DOHH2 (cell line): ENCODE data around the gene TOMT.

ENCODE experiments used
- H3F3A ChIP-seq: fragments of 200-600 bp; sonication (generic), shearing (Covaris generic); 2 replicates; pipeline ENCODE4 v1.6.0; 2016; ENCODE audit warnings: antibody characterized with exemption, mild to moderate bottlenecking; ENCODE audit not compliant: control insufficient read depth, insufficient read depth
- H3K27ac ChIP-seq: fragments of 200-600 bp; sonication (generic); 2 replicates; pipeline ENCODE4 v1.5.1; 2014; ENCODE audit warnings: low read depth, mild to moderate bottlenecking, low read length, moderate library complexity
- H3K27me3 ChIP-seq: fragments of 200-600 bp; sonication (generic); 2 replicates; pipeline ENCODE4 v1.6.1; 2014; ENCODE audit warnings: mild to moderate bottlenecking, low read length, mixed read lengths; ENCODE audit not compliant: control insufficient read depth
- H3K36me3 ChIP-seq: fragments of 200-600 bp; sonication (generic); 2 replicates; pipeline ENCODE4 v1.6.1; 2014; ENCODE audit warnings: mild to moderate bottlenecking, low read length, moderate library complexity, mixed read lengths; ENCODE audit not compliant: control insufficient read depth
- H3K4me1 ChIP-seq: fragments of 200-600 bp; sonication (generic); 2 replicates; pipeline ENCODE4 v1.6.1; 2014; ENCODE audit warnings: mild to moderate bottlenecking, low read length, mixed read lengths; ENCODE audit not compliant: control insufficient read depth
- H3K4me2 ChIP-seq: fragments of 200-600 bp; sonication (generic); 2 replicates; pipeline ENCODE4 v1.6.0; 2014; ENCODE audit warnings: mild to moderate bottlenecking, low read length, moderate library complexity
- H3K4me3 ChIP-seq: fragments of 200-600 bp; sonication (generic); 2 replicates; pipeline ENCODE4 v1.5.1; 2014; ENCODE audit warnings: mild to moderate bottlenecking, low read length, mixed read lengths
- H3K79me2 ChIP-seq: fragments of 200-600 bp; sonication (generic); 2 replicates; pipeline ENCODE4 v1.6.1; 2014; ENCODE audit warnings: mild to moderate bottlenecking, low read length, mixed read lengths; ENCODE audit not compliant: control insufficient read depth
- H3K9me2 ChIP-seq: fragments of 200-600 bp; sonication (generic); replicated peaks from 2 replicates; pipeline ENCODE4 v1.6.1; 2014; ENCODE audit warnings: mild to moderate bottlenecking, low read length, mixed read lengths; ENCODE audit not compliant: control insufficient read depth
- H3K9me3 ChIP-seq: fragments of 200-600 bp; sonication (generic); 2 replicates; pipeline ENCODE4 v1.6.1; 2014; ENCODE audit warnings: antibody characterized with exemption, low read length, mixed read lengths; ENCODE audit not compliant: control insufficient read depth, insufficient read depth
- H4K20me1 ChIP-seq: fragments of 200-600 bp; sonication (generic); 2 replicates; pipeline ENCODE4 v1.6.0; 2014; ENCODE audit warnings: low read depth, mild to moderate bottlenecking, antibody characterized with exemption, low read length, moderate library complexity; ENCODE audit not compliant: control insufficient read depth, insufficient read depth
- EZH2phosphoT487 ChIP-seq: fragments of 200-600 bp; sonication (generic); IDR thresholded peaks from 2 replicates; pipeline ENCODE4 v1.6.1; 2017; ENCODE audit warnings: borderline replicate concordance, mild to moderate bottlenecking, antibody characterized with exemption, low read length, moderate library complexity, mixed read lengths
- TF ChIP-seq, protein P1 (sequence below): fragments of 200-600 bp; sonication (generic); IDR thresholded peaks from one replicate; pipeline ENCODE4 v1.5.1; 2014; ENCODE audit warnings: antibody characterized with exemption, mild to moderate bottlenecking, low read depth, low read length; ENCODE audit not compliant: poor library complexity, severe bottlenecking

TOMT gene, protein sequence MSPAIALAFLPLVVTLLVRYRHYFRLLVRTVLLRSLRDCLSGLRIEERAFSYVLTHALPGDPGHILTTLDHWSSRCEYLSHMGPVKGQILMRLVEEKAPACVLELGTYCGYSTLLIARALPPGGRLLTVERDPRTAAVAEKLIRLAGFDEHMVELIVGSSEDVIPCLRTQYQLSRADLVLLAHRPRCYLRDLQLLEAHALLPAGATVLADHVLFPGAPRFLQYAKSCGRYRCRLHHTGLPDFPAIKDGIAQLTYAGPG

DNA sequence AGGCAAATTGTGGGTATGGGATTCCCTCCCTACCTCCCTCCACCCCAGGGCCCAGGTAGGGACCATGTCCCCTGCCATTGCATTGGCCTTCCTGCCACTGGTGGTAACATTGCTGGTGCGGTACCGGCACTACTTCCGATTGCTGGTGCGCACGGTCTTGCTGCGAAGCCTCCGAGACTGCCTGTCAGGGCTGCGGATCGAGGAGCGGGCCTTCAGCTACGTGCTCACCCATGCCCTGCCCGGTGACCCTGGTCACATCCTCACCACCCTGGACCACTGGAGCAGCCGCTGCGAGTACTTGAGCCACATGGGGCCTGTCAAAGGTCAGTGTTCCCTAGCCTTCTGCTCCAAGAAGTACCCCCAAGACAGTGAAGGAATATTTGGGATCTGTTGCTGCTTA is at the start of gene TOMT:
Gene TOMT (plus strand): TSS at position 37 of the 400 bp plus-strand sequence. CDS start 28 bp downstream, at position 65.
- Histone ChIP-seq H3F3A (peaks cover 5% of the 10 kb centered on the region; the same call in 1 of the 2 replicates), H3K9me2 (no peaks in the 10 kb centered on the region), H3K79me2 (peaks cover 22% of the 10 kb centered on the region), H3K36me3 (peaks cover 37% of the 10 kb centered on the region), H3K27ac (no peak within 1 kb of the TSS), H3K4me1 (peaks cover 23% of the 10 kb centered on the region), H3K4me2 (no peak within 1 kb of the TSS), H3K9me3 (no peaks in the 10 kb centered on the region), H3K27me3 (no peaks in the 10 kb centered on the region), H3K4me3 (no peak within 1 kb of the TSS), H4K20me1 (no peaks in the 10 kb centered on the region)
- TF ChIP-seq EZH2phosphoT487, result no peak
- TF ChIP-seq, protein P1, sequence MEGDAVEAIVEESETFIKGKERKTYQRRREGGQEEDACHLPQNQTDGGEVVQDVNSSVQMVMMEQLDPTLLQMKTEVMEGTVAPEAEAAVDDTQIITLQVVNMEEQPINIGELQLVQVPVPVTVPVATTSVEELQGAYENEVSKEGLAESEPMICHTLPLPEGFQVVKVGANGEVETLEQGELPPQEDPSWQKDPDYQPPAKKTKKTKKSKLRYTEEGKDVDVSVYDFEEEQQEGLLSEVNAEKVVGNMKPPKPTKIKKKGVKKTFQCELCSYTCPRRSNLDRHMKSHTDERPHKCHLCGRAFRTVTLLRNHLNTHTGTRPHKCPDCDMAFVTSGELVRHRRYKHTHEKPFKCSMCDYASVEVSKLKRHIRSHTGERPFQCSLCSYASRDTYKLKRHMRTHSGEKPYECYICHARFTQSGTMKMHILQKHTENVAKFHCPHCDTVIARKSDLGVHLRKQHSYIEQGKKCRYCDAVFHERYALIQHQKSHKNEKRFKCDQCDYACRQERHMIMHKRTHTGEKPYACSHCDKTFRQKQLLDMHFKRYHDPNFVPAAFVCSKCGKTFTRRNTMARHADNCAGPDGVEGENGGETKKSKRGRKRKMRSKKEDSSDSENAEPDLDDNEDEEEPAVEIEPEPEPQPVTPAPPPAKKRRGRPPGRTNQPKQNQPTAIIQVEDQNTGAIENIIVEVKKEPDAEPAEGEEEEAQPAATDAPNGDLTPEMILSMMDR, result no peak

DNA sequence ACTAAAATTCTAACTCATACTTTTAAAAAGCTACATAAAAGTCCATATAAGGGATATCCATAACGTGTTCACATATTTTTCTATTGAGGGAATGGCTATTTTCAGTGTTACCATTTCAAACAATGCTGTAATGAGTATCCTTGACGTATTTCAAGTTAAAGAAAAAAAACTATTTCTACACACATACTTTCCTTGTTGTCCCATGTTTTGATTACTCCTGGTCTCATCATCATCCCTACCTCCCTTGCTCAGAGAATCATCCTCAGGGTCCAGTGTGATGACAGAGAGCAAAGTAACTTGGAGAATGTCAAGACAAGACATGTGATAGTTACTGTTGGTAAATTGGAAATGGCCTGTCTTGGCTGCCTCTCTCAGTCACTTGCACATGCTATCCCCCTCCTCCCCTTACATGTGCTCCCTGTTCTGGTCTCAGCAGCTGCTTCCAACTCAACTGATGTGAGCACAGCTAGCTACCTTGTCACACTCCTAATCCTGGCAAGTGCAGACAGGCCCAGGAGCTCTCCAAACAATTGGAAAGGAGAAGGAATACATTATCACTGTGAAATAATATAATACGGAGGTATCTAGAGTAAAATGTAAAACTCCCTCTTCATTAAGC is 47.2 kb upstream of the TOMT start:
- Histone ChIP-seq H3K27me3 (no peaks in the 10 kb centered on the region), H3K36me3 (peaks cover 40% of the 10 kb centered on the region), H3K4me2 (no peak overlapping the region), H3K9me3 (no peaks in the 10 kb centered on the region), H3K27ac (no peak overlapping the region), H3K9me2 (no peaks in the 10 kb centered on the region), H3F3A (no peaks in the 10 kb centered on the region; the same call in 1 of the 2 replicates), H3K4me1 (peaks cover 14% of the 10 kb centered on the region), H3K79me2 (peaks cover 61% of the 10 kb centered on the region), H3K4me3 (no peak overlapping the region), H4K20me1 (no peaks in the 10 kb centered on the region)
- TF ChIP-seq, protein P1, result no peak
- TF ChIP-seq EZH2phosphoT487, result no peak

DNA sequence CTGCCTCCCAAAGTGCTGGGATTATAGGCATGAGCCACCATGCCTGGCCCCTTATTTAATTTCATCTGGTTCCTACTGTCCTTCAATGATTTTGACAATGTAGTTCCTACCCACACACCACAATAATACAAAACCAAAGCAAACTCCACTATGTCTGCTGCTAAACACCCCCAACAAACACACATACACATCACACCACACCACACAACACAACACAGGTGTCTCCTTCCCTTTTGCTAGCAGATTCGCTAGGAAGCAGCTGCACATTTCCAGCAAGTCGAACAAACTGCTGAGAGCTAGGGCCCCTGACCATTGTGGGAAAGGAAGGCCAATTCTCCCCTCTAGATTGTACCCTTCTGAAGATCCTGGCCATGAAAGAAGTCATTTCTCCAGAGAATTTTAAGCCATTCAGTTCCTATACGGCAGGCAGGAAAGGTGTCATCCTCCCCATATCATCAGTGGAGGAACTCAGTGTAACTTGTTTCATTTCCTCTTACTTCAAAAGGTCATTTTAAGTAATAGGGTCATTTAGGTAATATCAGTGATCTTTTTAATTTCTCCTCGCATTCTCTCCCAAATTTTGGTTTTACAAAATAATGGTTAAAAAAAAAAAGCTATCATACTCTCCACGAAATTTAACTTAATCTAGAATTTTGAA is 43.9 kb upstream of the TOMT start:
- Histone ChIP-seq H3F3A (peaks cover 3% of the 10 kb centered on the region; the same call in 1 of the 2 replicates), H3K27me3 (no peaks in the 10 kb centered on the region), H3K4me1 (peaks cover 14% of the 10 kb centered on the region), H3K27ac (no peak overlapping the region; the same call in 1 of the 2 replicates), H4K20me1 (no peaks in the 10 kb centered on the region), H3K4me3 (no peak overlapping the region), H3K4me2 (peak overlapping the region; percentile 35), H3K9me2 (no peaks in the 10 kb centered on the region), H3K36me3 (peaks cover 37% of the 10 kb centered on the region), H3K79me2 (peaks cover 49% of the 10 kb centered on the region), H3K9me3 (no peaks in the 10 kb centered on the region)
- TF ChIP-seq, protein P1, result no peak
- TF ChIP-seq EZH2phosphoT487, result no peak
